Spleen (tissue), 7 donors: ENCODE data around the gene CROCC.

ENCODE experiments used
- CTCF ChIP-seq, 11 experiments: fragments of 200-600 bp in 7 of 11; fragments of 450-650 bp in 4 of 11; sonication (generic) in 4 of 11; IDR thresholded peaks in 8 of 11; conservative IDR thresholded peaks in 3 of 11; 1 replicate in 7 of 11; 2 replicates in 4 of 11; pipeline versions ENCODE4 v1.4.0 to v1.8.0; 2016 to 2021; ENCODE audit warnings: antibody characterized with exemption in 11 of 11, inconsistent platforms in 4 of 11, mild to moderate bottlenecking in 1 of 11
- POLR2A ChIP-seq, 3 donors: fragments of 450-650 bp; IDR thresholded peaks; one replicate each; pipeline ENCODE4 v1.5.1; 2017; ENCODE audit warnings: antibody characterized with exemption in 3 of 3, mild to moderate bottlenecking in 1 of 3
- POLR2AphosphoS5 ChIP-seq, 3 donors: sonication (generic); formaldehyde crosslinking; IDR thresholded peaks; one replicate each; pipeline ENCODE4 v1.5.1; 2017; ENCODE audit warnings: antibody characterized with exemption in 3 of 3
- donor health status: DM: no; HTN: no; CAD: no; lungs with moderate emphysema.
- donor health status: DM: no; HTN: no; CAD: no.
- donor health status: DM: no; HTN: no; CAD: no.

GRCh38 chr1:16958475-16958874, 36.7 kb downstream of the CROCC start:
- TF ChIP-seq POLR2A (IDR thresholded peaks at IDR 0.05) (no peak), CTCF (IDR thresholded peaks at IDR 0.05 in 8 of 11, conservative IDR thresholded peaks at IDR 0.05 in 3 of 11) (no peak), POLR2AphosphoS5 (IDR thresholded peaks at IDR 0.05) (no peak)
